H9 (cell line): ENCODE results near the gene FARP1. TPM values are rescaled to one million over a fixed set of nuclear protein-coding genes. Genes with fewer than 3 reads are reported as not detected.

Experiments
- DNase-seq: peaks from one replicate; pipeline ENCODE4 v3.0.0-alpha.2; 2017
- H2AFZ ChIP-seq: one replicate; pipeline ENCODE4 v1.6.1; 2013; ENCODE audit warnings: mild to moderate bottlenecking, low read length, control low read depth, moderate library complexity
- H2AK5ac ChIP-seq: 2 replicates; pipeline ENCODE4 v1.6.1; 2013; ENCODE audit warnings: low read length, control low read depth, mixed read lengths; ENCODE audit not compliant: insufficient read length
- H2BK120ac ChIP-seq: one replicate; pipeline ENCODE4 v1.6.1; 2013; ENCODE audit warnings: low read depth, mild to moderate bottlenecking, low read length, control low read depth, inconsistent platforms; ENCODE audit not compliant: poor library complexity, severe bottlenecking
- H2BK12ac ChIP-seq: 2 replicates; pipeline ENCODE4 v1.6.1; 2013; ENCODE audit warnings: low read length, control low read depth, mixed read lengths, low read depth; ENCODE audit not compliant: insufficient read length
- H2BK15ac ChIP-seq: 2 replicates; pipeline ENCODE4 v1.6.1; 2013; ENCODE audit warnings: low read depth, low read length, control low read depth
- H2BK20ac ChIP-seq: one replicate; pipeline ENCODE4 v1.6.1; 2013; ENCODE audit warnings: low read depth, mild to moderate bottlenecking, low read length, control low read depth, inconsistent platforms; ENCODE audit not compliant: poor library complexity, severe bottlenecking
- H2BK5ac ChIP-seq: 2 replicates; pipeline ENCODE4 v1.6.1; 2013; ENCODE audit warnings: low read length, control low read depth, mixed read lengths; ENCODE audit not compliant: insufficient read length
- H3K14ac ChIP-seq: 2 replicates; pipeline ENCODE4 v1.6.1; 2013; ENCODE audit warnings: low read length, control low read depth; ENCODE audit not compliant: insufficient read depth
- H3K18ac ChIP-seq: 2 replicates; pipeline ENCODE4 v1.6.1; 2013; ENCODE audit warnings: low read depth, mild to moderate bottlenecking, mixed read lengths, low read length, control low read depth; ENCODE audit not compliant: insufficient read length
- H3K23ac ChIP-seq: 2 replicates; pipeline ENCODE4 v1.6.1; 2013; ENCODE audit warnings: low read length, control low read depth, mixed read lengths, low read depth; ENCODE audit not compliant: insufficient read length
- H3K23me2 ChIP-seq: 2 replicates; pipeline ENCODE4 v1.6.1; 2013; ENCODE audit warnings: low read depth, mild to moderate bottlenecking, mixed read lengths, low read length, control low read depth; ENCODE audit not compliant: insufficient read length, poor library complexity, severe bottlenecking
- H3K27ac ChIP-seq: 2 replicates; pipeline ENCODE4 v1.5.1; 2013; ENCODE audit warnings: low read length, control low read depth, mixed read lengths, low read depth; ENCODE audit not compliant: insufficient read length
- H3K27me3 ChIP-seq: 2 replicates; pipeline ENCODE4 v1.6.1; 2013; ENCODE audit warnings: low read length, control low read depth, inconsistent platforms; ENCODE audit not compliant: insufficient read depth
- H3K4ac ChIP-seq: 2 replicates; pipeline ENCODE4 v1.6.1; 2013; ENCODE audit warnings: low read depth, mild to moderate bottlenecking, control low read depth, inconsistent platforms, low read length, moderate library complexity
- H3K4me1 ChIP-seq: 2 replicates; pipeline ENCODE4 v1.6.1; 2013; ENCODE audit warnings: low read length, control low read depth, inconsistent platforms; ENCODE audit not compliant: insufficient read depth
- H3K4me2 ChIP-seq: 2 replicates; pipeline ENCODE4 v1.6.1; 2013; ENCODE audit warnings: low read length, control low read depth, mixed read lengths; ENCODE audit not compliant: insufficient read length, insufficient read depth
- H3K56ac ChIP-seq: 2 replicates; pipeline ENCODE4 v1.6.1; 2013; ENCODE audit warnings: low read depth, mild to moderate bottlenecking, mixed read lengths, low read length, control low read depth; ENCODE audit not compliant: insufficient read length
- H3K79me1 ChIP-seq: 2 replicates; pipeline ENCODE4 v1.6.1; 2013; ENCODE audit warnings: low read depth, mild to moderate bottlenecking, moderate library complexity, low read length, control low read depth, inconsistent platforms; ENCODE audit not compliant: insufficient read depth, poor library complexity, severe bottlenecking
- H3K79me2 ChIP-seq: 2 replicates; pipeline ENCODE4 v1.6.1; 2013; ENCODE audit warnings: low read length, control low read depth, inconsistent platforms; ENCODE audit not compliant: insufficient read depth
- H3K9ac ChIP-seq: 2 replicates; pipeline ENCODE4 v1.6.1; 2013; ENCODE audit warnings: low read length, control low read depth, mixed read lengths; ENCODE audit not compliant: insufficient read length; ENCODE audit errors: extremely low read depth
- H3K9me3 ChIP-seq: one replicate; pipeline ENCODE4 v1.6.1; 2013; ENCODE audit warnings: low read depth, low read length, inconsistent platforms; ENCODE audit not compliant: control insufficient read depth
- H3T11ph ChIP-seq: one replicate; pipeline ENCODE4 v1.6.1; 2013; ENCODE audit warnings: mild to moderate bottlenecking, low read length, control low read depth, inconsistent platforms
- H4K20me1 ChIP-seq: one replicate; pipeline ENCODE4 v1.6.1; 2013; ENCODE audit not compliant: control insufficient read depth, insufficient read length, insufficient read depth
- H4K5ac ChIP-seq: 2 replicates; pipeline ENCODE4 v1.6.1; 2013; ENCODE audit warnings: low read depth, mild to moderate bottlenecking, mixed read lengths, low read length, control low read depth; ENCODE audit not compliant: insufficient read length
- H4K8ac ChIP-seq: replicated peaks from 2 replicates; pipeline ENCODE4 v1.6.1; 2013; ENCODE audit warnings: low read length, control low read depth, mixed read lengths, low read depth; ENCODE audit not compliant: insufficient read length
- H4K91ac ChIP-seq: 2 replicates; pipeline ENCODE4 v1.6.1; 2013; ENCODE audit warnings: low read depth, mild to moderate bottlenecking, moderate library complexity, mixed read lengths, low read length, control low read depth; ENCODE audit not compliant: insufficient read length
- H3K27ac Mint-ChIP-seq, 3 experiments: 2 replicates in 2 of 3; 3 replicates in 1 of 3; pipeline ENCODE4 v1.8.0; 2020 to 2021; ENCODE audit warnings: mixed read lengths in 3 of 3, mild to moderate bottlenecking in 1 of 3, moderate library complexity in 1 of 3
- H3K27me3 Mint-ChIP-seq: 2 replicates; pipeline ENCODE4 v1.8.0; 2021; ENCODE audit warnings: low read depth, mild to moderate bottlenecking, moderate library complexity, mixed read lengths
- H3K36me3 Mint-ChIP-seq, 3 experiments: 2 replicates in 2 of 3; 3 replicates in 1 of 3; pipeline ENCODE4 v1.8.0; 2020 to 2021; ENCODE audit warnings: low read depth in 3 of 3, mixed read lengths in 3 of 3; ENCODE audit not compliant: insufficient read depth in 1 of 3
- H3K4me1 Mint-ChIP-seq, 2 experiments: 2 replicates each; pipeline ENCODE4 v1.8.0; 2020; ENCODE audit warnings: mixed read lengths in 2 of 2
- H3K4me3 Mint-ChIP-seq, 2 experiments: 2 replicates in 1 of 2; 3 replicates in 1 of 2; pipeline ENCODE4 v1.8.0; 2020 to 2021; ENCODE audit warnings: mild to moderate bottlenecking in 2 of 2, mixed read lengths in 2 of 2, moderate library complexity in 1 of 2
- H3K9me3 Mint-ChIP-seq, 2 experiments: 2 replicates in 1 of 2; 3 replicates in 1 of 2; pipeline ENCODE4 v1.8.0; 2020; ENCODE audit warnings: mild to moderate bottlenecking in 2 of 2, mixed read lengths in 2 of 2, moderate library complexity in 1 of 2
- WGBS: extraction: QIAGEN DNeasy Blood & Tissue Kit; methylation state at CpG from one replicate; pipeline ENCODE4 v1.1.7; 2013; ENCODE audit warnings: missing lambda C conversion rate, low lambda C conversion rate, mixed read lengths; ENCODE audit not compliant: insufficient read length; ENCODE audit errors: extremely low coverage; 5-methylcytosine and 5-hydroxymethylcytosine counted together
- total RNA-seq: library from RNA; stranded (reverse); gene quantifications from 2 replicates; pipeline ENCODE4 v1.2.1, GENCODE V29; 2021
- TF ChIP-seq, protein P1 (sequence below): fragments of 200-600 bp; sonication (generic); conservative IDR thresholded peaks from 3 replicates; pipeline ENCODE4 v1.8.0; 2021; ENCODE audit warnings: antibody characterized with exemption, mild to moderate bottlenecking

Gene FARP1
- total RNA-seq, 1 experiment from 2014 or later = 95.9 TPM

DNA sequence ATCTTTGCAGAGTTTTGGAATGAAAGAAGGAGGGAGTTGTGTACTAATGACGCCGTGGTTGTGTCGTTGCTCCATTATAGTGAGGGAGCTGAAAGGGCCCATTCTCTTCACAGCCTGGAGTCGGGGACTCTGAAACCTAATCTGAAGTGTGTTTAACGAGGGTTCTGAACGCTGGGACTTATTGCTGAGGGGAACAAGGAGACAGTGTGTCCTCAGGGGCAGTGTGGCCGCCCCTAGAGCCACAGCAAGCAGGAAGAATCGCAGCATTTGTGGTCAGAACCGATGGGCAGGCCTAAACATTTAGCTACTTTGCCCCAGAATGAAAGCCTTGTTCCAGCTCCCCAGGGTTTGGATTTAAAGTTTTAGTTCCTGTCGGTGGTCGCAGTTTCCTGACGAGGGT, 190.6 kb downstream of the FARP1 start:
- peaks cover 3% of the 10 kb centered on the region for H3K79me1 ChIP-seq
- H3K4me3 Mint-ChIP-seq = no peak overlapping the region; a peak in 1 of 5 replicates
- no peak overlapping the region for H3K4ac ChIP-seq
- H3T11ph ChIP-seq = no peak overlapping the region
- H3K14ac ChIP-seq = no peak overlapping the region
- no peak for DNase-seq
- H3K9me3 ChIP-seq = no peaks in the 10 kb centered on the region
- H3K9me3 Mint-ChIP-seq = peaks cover 11 to 17% of the 10 kb centered on the region in 2 experiments; a peak in 4 of 5 replicates
- TF ChIP-seq, protein P1, sequence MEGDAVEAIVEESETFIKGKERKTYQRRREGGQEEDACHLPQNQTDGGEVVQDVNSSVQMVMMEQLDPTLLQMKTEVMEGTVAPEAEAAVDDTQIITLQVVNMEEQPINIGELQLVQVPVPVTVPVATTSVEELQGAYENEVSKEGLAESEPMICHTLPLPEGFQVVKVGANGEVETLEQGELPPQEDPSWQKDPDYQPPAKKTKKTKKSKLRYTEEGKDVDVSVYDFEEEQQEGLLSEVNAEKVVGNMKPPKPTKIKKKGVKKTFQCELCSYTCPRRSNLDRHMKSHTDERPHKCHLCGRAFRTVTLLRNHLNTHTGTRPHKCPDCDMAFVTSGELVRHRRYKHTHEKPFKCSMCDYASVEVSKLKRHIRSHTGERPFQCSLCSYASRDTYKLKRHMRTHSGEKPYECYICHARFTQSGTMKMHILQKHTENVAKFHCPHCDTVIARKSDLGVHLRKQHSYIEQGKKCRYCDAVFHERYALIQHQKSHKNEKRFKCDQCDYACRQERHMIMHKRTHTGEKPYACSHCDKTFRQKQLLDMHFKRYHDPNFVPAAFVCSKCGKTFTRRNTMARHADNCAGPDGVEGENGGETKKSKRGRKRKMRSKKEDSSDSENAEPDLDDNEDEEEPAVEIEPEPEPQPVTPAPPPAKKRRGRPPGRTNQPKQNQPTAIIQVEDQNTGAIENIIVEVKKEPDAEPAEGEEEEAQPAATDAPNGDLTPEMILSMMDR = no peak
- WGBS = no CpG with 5 or more reads among the region's 12 CpGs
- no peaks in the 10 kb centered on the region for H4K20me1 ChIP-seq
- H3K23ac ChIP-seq = no peak overlapping the region
- H3K79me2 ChIP-seq = no peaks in the 10 kb centered on the region; the same call in 1 of the 2 replicates
- no peak overlapping the region for H3K27ac ChIP-seq
- no peak overlapping the region for H2AK5ac ChIP-seq
- H3K23me2 ChIP-seq = no peaks in the 10 kb centered on the region
- H4K91ac ChIP-seq = no peak overlapping the region
- H2AFZ ChIP-seq = no peak overlapping the region
- no peak overlapping the region for H4K5ac ChIP-seq
- H2BK5ac ChIP-seq = no peak overlapping the region
- H3K4me2 ChIP-seq = no peak overlapping the region
- peaks cover 14% of the 10 kb centered on the region for H3K4me1 ChIP-seq
- no peak overlapping the region for H3K56ac ChIP-seq
- H3K27ac Mint-ChIP-seq = peak overlapping the region; percentile 50 to 98 (median 91); a peak in 6 of 7 replicates
- H3K9ac ChIP-seq = no peak overlapping the region
- H3K36me3 Mint-ChIP-seq = peaks cover 15 to 22% (median 22%) of the 10 kb centered on the region in 3 experiments
- H3K27me3 ChIP-seq = no peaks in the 10 kb centered on the region
- H2BK120ac ChIP-seq = no peak overlapping the region
- no peaks in the 10 kb centered on the region for H3K27me3 Mint-ChIP-seq
- H3K18ac ChIP-seq = no peak overlapping the region
- H2BK12ac ChIP-seq = no peak overlapping the region
- no peak overlapping the region for H2BK20ac ChIP-seq
- no peak overlapping the region for H2BK15ac ChIP-seq
- H4K8ac ChIP-seq = no peak overlapping the region
- H3K4me1 Mint-ChIP-seq = peaks cover 56 to 59% of the 10 kb centered on the region in 2 experiments
